Femur (tissue), 1 donor: ENCODE data around the gene ZNF43.
"Not testable (repeated sequence)": the region's sequence is repeated elsewhere in the genome, so short reads cannot be mapped to it uniquely, and the experiment has no call there.

Source experiments
- DNase-seq: peaks from one replicate; pipeline ENCODE4 v3.0.0-alpha.2; 2017

Gene ZNF43

GRCh38 chr19:21789466-21790085 lies 46.4 kb downstream of the ZNF43 start:
- no peak for DNase-seq

- DNase-seq: no peak
These were observed 49.0 kb downstream of the ZNF43 start for GRCh38 chr19:21786936-21787335.

- not testable (repeated sequence) for DNase-seq
These were observed 60.2 kb downstream of the ZNF43 start for GRCh38 chr19:21775792-21776191.

GRCh38 chr19:21767065-21767800 lies 68.7 kb downstream of the ZNF43 start, which contains the start of gene ZNF100:
Gene ZNF100, minus strand, starts transcription at chr19:21767579. Its CDS starts 150 bp downstream, at chr19:21767429.
- DNase-seq: peak; percentile 96

GRCh38 chr19:21766705-21767064 lies 69.3 kb downstream of the ZNF43 start:
- not testable (repeated sequence) for DNase-seq

GRCh38 chr19:21765151-21765550 lies 70.8 kb downstream of the ZNF43 start:
- no peak for DNase-seq

DNA sequence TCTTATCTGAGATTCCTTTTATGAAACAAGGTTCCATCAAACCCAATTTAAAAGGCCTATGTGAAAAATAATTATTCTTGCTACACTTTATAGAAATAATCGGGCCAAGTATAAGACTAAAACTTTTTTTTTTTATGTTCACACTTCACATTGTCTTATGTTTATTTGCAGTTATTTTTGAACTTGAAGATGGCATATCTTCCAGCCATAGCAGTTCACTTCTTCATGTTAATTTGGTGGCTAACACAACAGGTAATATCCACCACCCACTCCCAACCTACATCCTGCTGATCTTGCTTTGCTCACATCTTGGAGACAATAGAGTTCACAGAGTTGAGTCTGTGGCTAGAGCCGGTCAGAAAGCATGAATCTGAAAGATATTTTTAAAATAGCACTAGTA lies 74.4 kb downstream of the ZNF43 start:
- not testable (repeated sequence) for DNase-seq

GRCh38 chr19:21758296-21758695 lies 77.7 kb downstream of the ZNF43 start:
- DNase-seq: no peak

DNA sequence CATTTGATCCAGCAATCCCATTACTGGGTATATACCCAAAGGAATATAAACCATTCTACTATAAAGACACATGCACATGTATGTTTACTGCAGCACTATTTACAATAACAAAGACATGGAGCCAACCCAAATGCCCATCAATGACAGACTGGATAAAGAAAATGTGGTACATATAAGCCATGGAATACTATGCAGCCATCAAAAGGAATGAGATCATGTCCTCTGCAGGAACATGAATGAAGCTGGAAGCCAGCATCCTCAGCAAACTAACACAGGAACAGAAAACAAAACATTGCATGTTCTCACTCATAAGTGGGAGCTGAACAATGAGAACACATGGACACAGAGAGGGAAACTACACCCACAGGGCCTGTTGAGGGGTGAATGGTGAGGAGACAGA lies 80.4 kb downstream of the ZNF43 start:
- DNase-seq: not testable (repeated sequence)
